Measurements from ENCODE around the gene DISC1. TPM values are rescaled to one million over a fixed set of nuclear protein-coding genes. Genes with fewer than 3 reads are reported as not detected.

The DISC1 gene
- total RNA-seq, 1 experiment from 2014 or later: 9.8 TPM

- CTCF ChIA-PET: no interaction called here
- Mint-ChIP-seq H3K4me1 (ENCODE audit: low read depth, unreplicated experiment) (no peaks in the 10 kb centered on the region), H3K36me3 (ENCODE audit: insufficient read depth, unreplicated experiment) (no peaks in the 10 kb centered on the region), H3K27ac (ENCODE audit: unreplicated experiment) (no peak overlapping the region), H3K27me3 (ENCODE audit: unreplicated experiment) (no peaks in the 10 kb centered on the region), H3K9me3 (ENCODE audit: low read depth, unreplicated experiment) (peaks cover 6% of the 10 kb centered on the region), H3K4me3 (ENCODE audit: low read depth, unreplicated experiment) (no peak overlapping the region)
- no TSS peak for BruUV-seq (replicated peaks)
- intact Hi-C loops (cut with micrococcal nuclease; ENCODE audit: unreplicated experiment): no loop called here
- DNase-seq: no peak
- TF ChIP-seq CTCF (IDR thresholded peaks at IDR 0.05; ENCODE audit: unreplicated experiment): no peak
Observed at GRCh38 chr1:231690059-231690458, 63.5 kb downstream of the DISC1 start.

DNA sequence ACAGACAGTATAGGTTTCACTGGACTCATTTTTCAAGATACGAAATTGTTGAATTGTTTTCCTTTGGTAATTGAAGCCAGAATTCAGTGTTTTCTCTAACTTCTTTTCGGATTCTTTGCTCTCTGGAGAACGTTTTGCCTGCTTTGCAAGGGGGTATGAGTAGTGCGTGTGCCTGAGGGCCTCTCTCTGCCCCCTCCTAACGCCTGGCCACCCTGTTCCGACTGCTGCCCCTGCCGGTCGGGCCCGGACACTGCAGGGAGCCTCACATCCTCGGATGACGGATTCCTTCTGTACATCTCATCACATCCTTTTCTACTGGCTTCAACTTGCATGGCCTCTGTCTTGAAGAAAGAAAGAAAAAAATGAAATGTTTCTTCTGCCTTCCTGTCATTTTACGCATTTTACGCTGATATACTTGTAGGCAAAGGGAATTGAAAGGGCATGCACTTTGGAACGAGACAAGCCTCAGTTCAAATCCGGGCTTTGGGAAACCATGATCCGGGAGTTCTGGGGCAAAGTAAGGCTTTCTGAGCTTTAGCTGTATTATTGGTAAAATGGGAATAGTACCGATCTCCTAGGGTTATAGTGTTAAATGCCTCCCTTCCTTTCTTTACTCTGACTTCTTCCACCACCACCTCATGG lies 65.1 kb downstream of the DISC1 start:
- Mint-ChIP-seq H3K4me1 (ENCODE audit: low read depth, unreplicated experiment) (no peaks in the 10 kb centered on the region), H3K36me3 (ENCODE audit: insufficient read depth, unreplicated experiment) (no peaks in the 10 kb centered on the region), H3K4me3 (ENCODE audit: low read depth, unreplicated experiment) (no peak overlapping the region), H3K27ac (ENCODE audit: unreplicated experiment) (no peak overlapping the region), H3K27me3 (ENCODE audit: unreplicated experiment) (no peaks in the 10 kb centered on the region), H3K9me3 (ENCODE audit: low read depth, unreplicated experiment) (peaks cover 4% of the 10 kb centered on the region)
- intact Hi-C loops (cut with micrococcal nuclease; ENCODE audit: unreplicated experiment): no loop called here
- TF ChIP-seq CTCF (IDR thresholded peaks at IDR 0.05; ENCODE audit: unreplicated experiment): peak; percentile 47
- no TSS peak for BruUV-seq (replicated peaks)
- peak; percentile 36 for DNase-seq
- CTCF ChIA-PET: no interaction called here

- intact Hi-C loops (cut with micrococcal nuclease; ENCODE audit: unreplicated experiment): no loop called here
- H3K27me3 Mint-ChIP-seq (ENCODE audit: unreplicated experiment): no peaks in the 10 kb centered on the region
Observed at GRCh38 chr1:231693361-231694074, 66.9 kb downstream of the DISC1 start.

DNA sequence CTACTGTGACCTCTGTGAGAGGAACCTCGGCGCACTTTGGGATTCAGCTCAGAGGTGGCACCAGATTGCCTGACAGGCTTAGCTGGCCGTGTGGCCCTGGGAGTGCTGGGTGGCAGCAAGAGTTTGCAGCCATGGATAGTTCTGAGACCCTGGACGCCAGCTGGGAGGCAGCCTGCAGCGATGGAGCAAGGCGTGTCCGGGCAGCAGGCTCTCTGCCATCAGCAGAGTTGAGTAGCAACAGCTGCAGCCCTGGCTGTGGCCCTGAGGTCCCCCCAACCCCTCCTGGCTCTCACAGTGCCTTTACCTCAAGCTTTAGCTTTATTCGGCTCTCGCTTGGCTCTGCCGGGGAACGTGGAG lies 67.5 kb downstream of the DISC1 start:
- H3K9me3 Mint-ChIP-seq (ENCODE audit: low read depth, unreplicated experiment): no peaks in the 10 kb centered on the region
- DNase-seq: no peak
- TF ChIP-seq CTCF (IDR thresholded peaks at IDR 0.05; ENCODE audit: unreplicated experiment): no peak
- no peak overlapping the region for H3K4me3 Mint-ChIP-seq (ENCODE audit: low read depth, unreplicated experiment)
- no peaks in the 10 kb centered on the region for H3K36me3 Mint-ChIP-seq (ENCODE audit: insufficient read depth, unreplicated experiment)
- intact Hi-C loops (cut with micrococcal nuclease; ENCODE audit: unreplicated experiment): no loop called here
- no peaks in the 10 kb centered on the region for H3K27me3 Mint-ChIP-seq (ENCODE audit: unreplicated experiment)
- no peak overlapping the region for H3K27ac Mint-ChIP-seq (ENCODE audit: unreplicated experiment)
- BruUV-seq (replicated peaks): no TSS peak
- H3K4me1 Mint-ChIP-seq (ENCODE audit: low read depth, unreplicated experiment): no peaks in the 10 kb centered on the region
- CTCF ChIA-PET: no interaction called here

More at GRCh38 chr1:231693361-231694074, 66.9 kb downstream of the DISC1 start:
- Mint-ChIP-seq H3K4me1 (ENCODE audit: low read depth, unreplicated experiment) (no peaks in the 10 kb centered on the region), H3K9me3 (ENCODE audit: low read depth, unreplicated experiment) (no peaks in the 10 kb centered on the region), H3K4me3 (ENCODE audit: low read depth, unreplicated experiment) (no peak overlapping the region), H3K27ac (ENCODE audit: unreplicated experiment) (no peak overlapping the region), H3K36me3 (ENCODE audit: insufficient read depth, unreplicated experiment) (no peaks in the 10 kb centered on the region)
- CTCF ChIA-PET: no interaction called here
- DNase-seq: no peak
- no TSS peak for BruUV-seq (replicated peaks)
- no peak for TF ChIP-seq CTCF (IDR thresholded peaks at IDR 0.05; ENCODE audit: unreplicated experiment)

Data from Calu3 (cell line).